Keratinocyte (primary cell): ENCODE results near the gene LHFPL2. TPM values are rescaled to one million over a fixed set of nuclear protein-coding genes. Genes with fewer than 3 reads are reported as not detected.

Experiments
- DNase-seq: peaks from one replicate; pipeline ENCODE4 v3.0.0-alpha.2; 2011; ENCODE audit warnings: low read depth, missing footprints, low spot score
- FAIRE-seq: peaks from 2 replicates; lab custom pipeline; 2011; peaks lifted over from hg19 to GRCh38; lab: Jason Lieb, UNC
- H2AFZ ChIP-seq: 2 replicates; pipeline ENCODE4 v1.6.0; 2012; ENCODE audit warnings: low read length, control low read depth, inconsistent platforms; ENCODE audit not compliant: control insufficient read depth
- H3K27ac ChIP-seq: 2 replicates; pipeline ENCODE4 v1.5.1; 2011; ENCODE audit warnings: low read length; ENCODE audit not compliant: control insufficient read depth, insufficient read depth
- H3K27me3 ChIP-seq: 3 replicates; pipeline ENCODE4 v1.6.0; 2011; ENCODE audit warnings: low read length; ENCODE audit not compliant: control insufficient read depth, insufficient read depth; ENCODE audit errors: extremely low read depth
- H3K36me3 ChIP-seq, 2 experiments: 2 replicates in 1 of 2; 3 replicates in 1 of 2; pipeline ENCODE4 v1.5.1; 2011; ENCODE audit warnings: low read length in 2 of 2, mild to moderate bottlenecking in 1 of 2; ENCODE audit not compliant: control insufficient read depth in 2 of 2, insufficient read depth in 2 of 2; ENCODE audit errors: extremely low read depth in 1 of 2
- H3K4me1 ChIP-seq: 3 replicates; pipeline ENCODE4 v1.5.1; 2011; ENCODE audit warnings: low read length; ENCODE audit not compliant: control insufficient read depth, insufficient read depth; ENCODE audit errors: extremely low read depth
- H3K4me2 ChIP-seq: 3 replicates; pipeline ENCODE4 v1.6.0; 2011; ENCODE audit warnings: low read depth, low read length; ENCODE audit not compliant: control insufficient read depth, insufficient read depth; ENCODE audit errors: extremely low read depth
- H3K4me3 ChIP-seq, 3 experiments: fragments of 200-600 bp in 1 of 3; sonication (generic) in 1 of 3; 2 replicates in 2 of 3; 3 replicates in 1 of 3; pipeline ENCODE4 v1.5.1; 2011 to 2016; ENCODE audit warnings: low read length in 3 of 3, mild to moderate bottlenecking in 3 of 3, control low read depth in 2 of 3, inconsistent platforms in 1 of 3, low read depth in 1 of 3, mixed read lengths in 1 of 3, mixed run types in 1 of 3, moderate library complexity in 1 of 3; ENCODE audit not compliant: control insufficient read depth in 2 of 3, insufficient read depth in 2 of 3; ENCODE audit errors: extremely low read depth in 1 of 3
- H3K79me2 ChIP-seq: 2 replicates; pipeline ENCODE4 v1.6.0; 2012; ENCODE audit warnings: low read length; ENCODE audit not compliant: control insufficient read depth, insufficient read depth
- H3K9ac ChIP-seq: 3 replicates; pipeline ENCODE4 v1.6.0; 2011; ENCODE audit warnings: low read length; ENCODE audit not compliant: control insufficient read depth, insufficient read depth; ENCODE audit errors: extremely low read depth
- H3K9me1 ChIP-seq: 3 replicates; pipeline ENCODE4 v1.6.0; 2011; ENCODE audit warnings: low read length; ENCODE audit not compliant: control insufficient read depth, insufficient read depth; ENCODE audit errors: extremely low read depth
- H3K9me3 ChIP-seq: 2 replicates; pipeline ENCODE4 v1.5.1; 2012; ENCODE audit warnings: low read depth, low read length; ENCODE audit not compliant: control insufficient read depth
- H4K20me1 ChIP-seq: 3 replicates; pipeline ENCODE4 v1.6.0; 2011; ENCODE audit warnings: low read length; ENCODE audit not compliant: control insufficient read depth, insufficient read depth; ENCODE audit errors: extremely low read depth
- CTCF ChIP-seq, 3 experiments: IDR thresholded peaks in 1 of 3; conservative IDR thresholded peaks in 1 of 3; optimal IDR thresholded peaks in 1 of 3; 2 replicates in 2 of 3; 3 replicates in 1 of 3; pipeline versions ENCODE3 to v1.5.1; 2011; ENCODE audit warnings: low read length in 3 of 3, mild to moderate bottlenecking in 3 of 3, moderate library complexity in 2 of 3, control low read depth in 1 of 3, inconsistent platforms in 1 of 3; ENCODE audit not compliant: insufficient read depth in 2 of 3; ENCODE audit errors: extremely low read depth in 1 of 3
- EZH2 ChIP-seq: IDR thresholded peaks from one replicate; pipeline ENCODE4 v1.6.1; 2012; ENCODE audit warnings: inconsistent platforms, mild to moderate bottlenecking, low read length, moderate library complexity
- dilution Hi-C: fragments of 300-500 bp; cut with MboI; formaldehyde crosslinking; loops from one replicate; pipeline ENCODE4 v1.7.0; 2020; ENCODE audit warnings: low sequenced_read_pairs; ENCODE audit not compliant: extremely low pct_ligation_motif_present
- polyA plus RNA-seq, 5 experiments: library from polyadenylated mRNA; depleted of rRNA in 3 of 5; stranded (reverse) in 3 of 5; stranded (forward) in 1 of 5; unstranded in 1 of 5; fragments of >200 nt; gene quantifications; 1 replicate in 1 of 5; 2 replicates in 3 of 5; 3 replicates in 1 of 5; pipeline versions ENCODE4 v1.2.1 to v1.2.3, GENCODE V29; 2011 to 2012; ENCODE audit warnings: missing spikeins in 2 of 5, low read depth in 1 of 5, low replicate concordance in 1 of 5

Gene LHFPL2
- polyA plus RNA-seq, 1 donor (not counting 4 experiments of a cell fraction or from before 2014, with no cell fraction given): 11.4 TPM

- H3K79me2 ChIP-seq: peaks cover 5% of the 10 kb centered on the region
- H3K27ac ChIP-seq: peak overlapping the region; percentile 56
- H3K9me1 ChIP-seq: peaks cover 3% of the 10 kb centered on the region
- no peaks in the 10 kb centered on the region for H3K9me3 ChIP-seq
- no peak for FAIRE-seq
- H3K4me1 ChIP-seq: peaks cover 10% of the 10 kb centered on the region
- TF ChIP-seq EZH2 (no peak), CTCF (optimal IDR thresholded peaks at IDR 0.05 in 1 of 3, IDR thresholded peaks at IDR 0.05 in 1 of 3, conservative IDR thresholded peaks at IDR 0.05 in 1 of 3; ENCODE audit: extremely low read depth in 1 of 3, insufficient read depth in 2 of 3, low read length in 3 of 3) (no peak)
- no peaks in the 10 kb centered on the region for H3K27me3 ChIP-seq
- DNase-seq: no peak
- H3K36me3 ChIP-seq: peaks cover 0 to 5% of the 10 kb centered on the region in 2 experiments
- no peak overlapping the region for H3K4me3 ChIP-seq
- no peak overlapping the region for H2AFZ ChIP-seq
- dilution Hi-C loops: no loop called here
- H4K20me1 ChIP-seq: no peaks in the 10 kb centered on the region
- no peak overlapping the region for H3K4me2 ChIP-seq
- H3K9ac ChIP-seq: no peak overlapping the region
Observed at GRCh38 chr5:78604689-78605285, 43.8 kb downstream of the LHFPL2 start.

GRCh38 chr5:78603636-78604175 is 44.9 kb downstream of the LHFPL2 start:
- Histone ChIP-seq H3K79me2 (peaks cover 6% of the 10 kb centered on the region), H3K27me3 (no peaks in the 10 kb centered on the region), H3K36me3 (peaks cover 0 to 5% of the 10 kb centered on the region in 2 experiments), H4K20me1 (no peaks in the 10 kb centered on the region), H3K9me3 (no peaks in the 10 kb centered on the region), H3K4me2 (no peak overlapping the region), H3K9ac (no peak overlapping the region), H3K27ac (no peak overlapping the region), H3K9me1 (peaks cover 3% of the 10 kb centered on the region), H3K4me3 (no peak overlapping the region), H2AFZ (no peak overlapping the region), H3K4me1 (peaks cover 15% of the 10 kb centered on the region)
- no peak for FAIRE-seq
- dilution Hi-C loops: no loop called here
- TF ChIP-seq CTCF (optimal IDR thresholded peaks at IDR 0.05 in 1 of 3, IDR thresholded peaks at IDR 0.05 in 1 of 3, conservative IDR thresholded peaks at IDR 0.05 in 1 of 3; ENCODE audit: extremely low read depth in 1 of 3, insufficient read depth in 2 of 3, low read length in 3 of 3): no peak
- no peak for TF ChIP-seq EZH2
- DNase-seq: no peak
